ENCODE measurements around the gene HPCA. TPM values are rescaled to one million over a fixed set of nuclear protein-coding genes. Genes with fewer than 3 reads are reported as not detected.

The HPCA gene
- total RNA-seq, 1 donor from 2014 or later = not detected

- no peaks in the 10 kb centered on the region for H3K36me3 Mint-ChIP-seq (ENCODE audit: low read depth, unreplicated experiment)
- TF ChIP-seq CTCF (IDR thresholded peaks at IDR 0.05; ENCODE audit: unreplicated experiment) = no peak
- no peak overlapping the region for H3K4me3 Mint-ChIP-seq (ENCODE audit: unreplicated experiment)
- DNase-seq (ENCODE audit: low spot score) = no peak
- H3K27me3 Mint-ChIP-seq (ENCODE audit: unreplicated experiment) = peaks cover 8% of the 10 kb centered on the region
- no peaks in the 10 kb centered on the region for H3K9me3 Mint-ChIP-seq (ENCODE audit: unreplicated experiment)
- no peak overlapping the region for H3K27ac Mint-ChIP-seq (ENCODE audit: unreplicated experiment)
- no peaks in the 10 kb centered on the region for H3K4me1 Mint-ChIP-seq (ENCODE audit: unreplicated experiment)
Measured at GRCh38 chr1:32885676-32886003, 651 bp upstream of the HPCA start.

- DNase-seq (ENCODE audit: low spot score) = no peak
- Mint-ChIP-seq H3K27me3 (ENCODE audit: unreplicated experiment) (peaks cover 12% of the 10 kb centered on the region), H3K4me3 (ENCODE audit: unreplicated experiment) (no peak overlapping the region), H3K4me1 (ENCODE audit: unreplicated experiment) (peaks cover under 1% of the 10 kb centered on the region), H3K9me3 (ENCODE audit: unreplicated experiment) (no peaks in the 10 kb centered on the region), H3K27ac (ENCODE audit: unreplicated experiment) (no peak overlapping the region), H3K36me3 (ENCODE audit: low read depth, unreplicated experiment) (peaks cover 2% of the 10 kb centered on the region)
- no peak for TF ChIP-seq CTCF (IDR thresholded peaks at IDR 0.05; ENCODE audit: unreplicated experiment)
Measured at GRCh38 chr1:32886828-32887414, 630 bp downstream of the HPCA start.

- Mint-ChIP-seq H3K4me1 (ENCODE audit: unreplicated experiment) (peaks cover 7% of the 10 kb centered on the region), H3K4me3 (ENCODE audit: unreplicated experiment) (peak overlapping the region; percentile 4), H3K36me3 (ENCODE audit: low read depth, unreplicated experiment) (peaks cover 8% of the 10 kb centered on the region), H3K9me3 (ENCODE audit: unreplicated experiment) (no peaks in the 10 kb centered on the region), H3K27me3 (ENCODE audit: unreplicated experiment) (peaks cover 19% of the 10 kb centered on the region), H3K27ac (ENCODE audit: unreplicated experiment) (peak overlapping the region; percentile 32)
- DNase-seq (ENCODE audit: low spot score) = no peak
- no peak for TF ChIP-seq CTCF (IDR thresholded peaks at IDR 0.05; ENCODE audit: unreplicated experiment)
Measured at GRCh38 chr1:32887623-32888022, 1.3 kb downstream of the HPCA start.

GRCh38 chr1:32888134-32888533 is 1.8 kb downstream of the HPCA start:
- H3K4me1 Mint-ChIP-seq (ENCODE audit: unreplicated experiment) = peaks cover 8% of the 10 kb centered on the region
- no peak for DNase-seq (ENCODE audit: low spot score)
- peaks cover 20% of the 10 kb centered on the region for H3K27me3 Mint-ChIP-seq (ENCODE audit: unreplicated experiment)
- no peaks in the 10 kb centered on the region for H3K9me3 Mint-ChIP-seq (ENCODE audit: unreplicated experiment)
- H3K36me3 Mint-ChIP-seq (ENCODE audit: low read depth, unreplicated experiment) = peaks cover 8% of the 10 kb centered on the region
- H3K27ac Mint-ChIP-seq (ENCODE audit: unreplicated experiment) = peak overlapping the region; percentile 32
- no peak for TF ChIP-seq CTCF (IDR thresholded peaks at IDR 0.05; ENCODE audit: unreplicated experiment)
- peak overlapping the region; percentile 4 for H3K4me3 Mint-ChIP-seq (ENCODE audit: unreplicated experiment)

- Mint-ChIP-seq H3K27me3 (ENCODE audit: unreplicated experiment) (peaks cover 20% of the 10 kb centered on the region), H3K4me1 (ENCODE audit: unreplicated experiment) (peaks cover 8% of the 10 kb centered on the region), H3K27ac (ENCODE audit: unreplicated experiment) (no peak overlapping the region), H3K9me3 (ENCODE audit: unreplicated experiment) (no peaks in the 10 kb centered on the region), H3K36me3 (ENCODE audit: low read depth, unreplicated experiment) (peaks cover 8% of the 10 kb centered on the region), H3K4me3 (ENCODE audit: unreplicated experiment) (no peak overlapping the region)
- TF ChIP-seq CTCF (IDR thresholded peaks at IDR 0.05; ENCODE audit: unreplicated experiment) = no peak
- DNase-seq (ENCODE audit: low spot score) = no peak
Measured at GRCh38 chr1:32888677-32889420, 2.6 kb downstream of the HPCA start.
